Measurements from ENCODE around the gene ASCL2. TPM values are rescaled to one million over a fixed set of nuclear protein-coding genes. Genes with fewer than 3 reads are reported as not detected.

The ASCL2 gene
- total RNA-seq, 2 experiments from 2014 or later, result not detected

DNA sequence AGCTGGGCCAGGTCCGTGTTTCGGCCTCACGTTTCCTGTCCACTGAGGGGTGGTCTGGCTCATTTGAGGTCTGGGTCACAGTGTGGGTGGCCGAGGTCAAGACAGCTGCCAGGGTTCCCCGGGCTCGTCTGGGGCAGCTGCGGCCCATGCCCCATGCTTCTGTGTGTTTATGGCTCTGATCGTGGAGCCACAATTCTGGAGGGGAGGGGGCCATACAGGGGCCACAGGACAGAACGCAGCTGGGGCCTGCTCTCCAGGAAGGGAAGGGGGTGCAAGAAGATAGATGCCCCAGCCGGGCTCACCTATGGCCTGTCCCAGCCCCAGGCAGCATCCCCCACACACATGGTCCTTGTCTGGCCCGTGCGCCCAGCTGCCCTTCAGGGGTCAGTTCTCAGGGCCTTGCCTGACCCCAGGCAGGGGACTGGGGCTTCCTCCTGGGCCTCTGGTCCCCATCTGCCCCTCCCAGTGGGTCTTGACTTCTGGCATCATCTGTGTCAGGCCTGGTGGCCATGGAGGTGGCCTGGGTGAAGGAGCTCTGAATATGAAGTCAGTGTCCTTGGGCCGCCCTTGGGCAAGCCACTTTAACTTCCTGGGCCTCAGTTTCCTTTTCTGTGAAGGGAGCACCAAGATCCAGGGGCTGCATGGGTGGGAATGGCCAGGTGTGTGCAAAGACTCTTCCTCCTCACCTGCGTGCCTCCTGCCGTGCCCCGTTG is 39.8 kb upstream of the ASCL2 start:
- Histone ChIP-seq H3K4me1 (ENCODE audit: insufficient read depth, low read length, poor library complexity, severe bottlenecking) (peaks cover 8% of the 10 kb centered on the region), H3K4me3 (ENCODE audit: low read depth, low read length, poor library complexity, severe bottlenecking) (no peak overlapping the region), H3K9me3 (ENCODE audit: low read length) (no peaks in the 10 kb centered on the region), H4K20me1 (ENCODE audit: insufficient read depth, low read length) (no peaks in the 10 kb centered on the region), H3K9me2 (ENCODE audit: insufficient read depth, low read length) (no peaks in the 10 kb centered on the region), H3K79me2 (ENCODE audit: insufficient read depth, low read depth, low read length) (no peaks in the 10 kb centered on the region), H3K27ac (ENCODE audit: low read depth, low read length, poor library complexity, severe bottlenecking) (no peak overlapping the region), H3K36me3 (ENCODE audit: insufficient read depth, low read length) (no peaks in the 10 kb centered on the region), H3K4me2 (ENCODE audit: low read length) (no peak overlapping the region), H2AFZ (ENCODE audit: low read length) (no peak overlapping the region)
- TF ChIP-seq, protein P1, sequence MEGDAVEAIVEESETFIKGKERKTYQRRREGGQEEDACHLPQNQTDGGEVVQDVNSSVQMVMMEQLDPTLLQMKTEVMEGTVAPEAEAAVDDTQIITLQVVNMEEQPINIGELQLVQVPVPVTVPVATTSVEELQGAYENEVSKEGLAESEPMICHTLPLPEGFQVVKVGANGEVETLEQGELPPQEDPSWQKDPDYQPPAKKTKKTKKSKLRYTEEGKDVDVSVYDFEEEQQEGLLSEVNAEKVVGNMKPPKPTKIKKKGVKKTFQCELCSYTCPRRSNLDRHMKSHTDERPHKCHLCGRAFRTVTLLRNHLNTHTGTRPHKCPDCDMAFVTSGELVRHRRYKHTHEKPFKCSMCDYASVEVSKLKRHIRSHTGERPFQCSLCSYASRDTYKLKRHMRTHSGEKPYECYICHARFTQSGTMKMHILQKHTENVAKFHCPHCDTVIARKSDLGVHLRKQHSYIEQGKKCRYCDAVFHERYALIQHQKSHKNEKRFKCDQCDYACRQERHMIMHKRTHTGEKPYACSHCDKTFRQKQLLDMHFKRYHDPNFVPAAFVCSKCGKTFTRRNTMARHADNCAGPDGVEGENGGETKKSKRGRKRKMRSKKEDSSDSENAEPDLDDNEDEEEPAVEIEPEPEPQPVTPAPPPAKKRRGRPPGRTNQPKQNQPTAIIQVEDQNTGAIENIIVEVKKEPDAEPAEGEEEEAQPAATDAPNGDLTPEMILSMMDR (conservative IDR thresholded peaks at IDR 0.05; ENCODE audit: low read length), result no peak
- TF ChIP-seq EZH2phosphoT487 (IDR thresholded peaks at IDR 0.05; ENCODE audit: borderline replicate concordance, low read depth, low read length), result no peak
- no peak for DNase-seq (ENCODE audit: low spot score)
- intact Hi-C loops (cut with micrococcal nuclease; ENCODE audit: unreplicated experiment), result no loop called here
- BruUV-seq (replicated peaks), result no TSS peak
- ChIA-PET POLR2A (no interaction called here), CTCF (ENCODE audit: unreplicated experiment) (no interaction called here)

DNA sequence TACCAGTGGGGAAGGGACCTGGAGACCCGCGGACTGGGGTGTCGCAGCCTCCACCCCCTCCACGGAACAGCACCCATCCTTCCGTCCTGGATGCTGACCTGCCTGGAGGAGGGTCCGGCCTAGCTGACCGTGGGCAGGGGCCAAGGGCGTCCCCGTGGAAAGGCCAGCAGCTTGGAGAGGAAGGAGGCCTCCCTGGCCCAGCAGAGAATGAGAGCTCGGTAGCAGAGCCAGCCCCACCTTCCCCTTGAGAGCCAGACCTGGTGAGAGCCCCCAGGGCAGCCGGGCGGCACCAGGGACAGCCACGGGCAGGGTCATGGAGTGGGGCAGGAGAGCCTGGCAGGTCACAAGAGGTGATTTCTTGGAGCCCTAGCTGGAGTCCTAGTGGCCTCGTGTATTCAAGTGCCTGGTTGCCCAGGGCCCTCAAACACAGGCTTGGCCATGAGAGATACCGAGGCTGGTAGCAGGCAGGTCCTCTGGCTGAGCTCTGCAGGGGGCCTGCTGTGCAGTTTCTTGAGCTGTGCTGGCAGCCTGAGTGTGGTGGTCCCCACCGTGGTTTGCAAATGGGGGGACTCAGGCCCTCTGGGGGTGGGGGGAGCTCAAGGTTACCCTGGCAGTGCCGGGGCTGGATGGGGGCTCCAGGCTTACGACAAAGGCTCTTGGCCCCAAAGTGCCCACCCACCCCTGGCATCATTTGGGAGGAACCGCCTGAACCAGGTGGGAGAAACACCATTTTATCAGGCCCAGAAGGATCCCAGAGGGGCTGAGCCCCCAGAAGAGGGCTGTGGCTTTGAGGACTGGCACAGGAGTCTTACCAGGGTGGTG is 39.1 kb upstream of the ASCL2 start:
- intact Hi-C loops (cut with micrococcal nuclease; ENCODE audit: unreplicated experiment), result loop anchor here (5.0 kb wide), 1 partner anchor 223 kb away; no protein-coding TSS in a partner anchor
- H2AFZ ChIP-seq (ENCODE audit: low read length), result no peak overlapping the region
- no TSS peak for BruUV-seq (replicated peaks)
- H3K4me3 ChIP-seq (ENCODE audit: low read depth, low read length, poor library complexity, severe bottlenecking), result no peak overlapping the region
- no peak for DNase-seq (ENCODE audit: low spot score)
- no peaks in the 10 kb centered on the region for H3K9me2 ChIP-seq (ENCODE audit: insufficient read depth, low read length)
- no peak for TF ChIP-seq EZH2phosphoT487 (IDR thresholded peaks at IDR 0.05; ENCODE audit: borderline replicate concordance, low read depth, low read length)
- TF ChIP-seq, protein P1 (conservative IDR thresholded peaks at IDR 0.05; ENCODE audit: low read length), result no peak
- no peak overlapping the region for H3K27ac ChIP-seq (ENCODE audit: low read depth, low read length, poor library complexity, severe bottlenecking)
- H3K4me2 ChIP-seq (ENCODE audit: low read length), result no peak overlapping the region
- H3K9me3 ChIP-seq (ENCODE audit: low read length), result no peaks in the 10 kb centered on the region
- ChIA-PET POLR2A (no interaction called here), CTCF (ENCODE audit: unreplicated experiment) (no interaction called here)
- peaks cover 8% of the 10 kb centered on the region for H3K4me1 ChIP-seq (ENCODE audit: insufficient read depth, low read length, poor library complexity, severe bottlenecking)
- H3K79me2 ChIP-seq (ENCODE audit: insufficient read depth, low read depth, low read length), result no peaks in the 10 kb centered on the region
- no peaks in the 10 kb centered on the region for H3K36me3 ChIP-seq (ENCODE audit: insufficient read depth, low read length)
- no peaks in the 10 kb centered on the region for H4K20me1 ChIP-seq (ENCODE audit: insufficient read depth, low read length)

DNA sequence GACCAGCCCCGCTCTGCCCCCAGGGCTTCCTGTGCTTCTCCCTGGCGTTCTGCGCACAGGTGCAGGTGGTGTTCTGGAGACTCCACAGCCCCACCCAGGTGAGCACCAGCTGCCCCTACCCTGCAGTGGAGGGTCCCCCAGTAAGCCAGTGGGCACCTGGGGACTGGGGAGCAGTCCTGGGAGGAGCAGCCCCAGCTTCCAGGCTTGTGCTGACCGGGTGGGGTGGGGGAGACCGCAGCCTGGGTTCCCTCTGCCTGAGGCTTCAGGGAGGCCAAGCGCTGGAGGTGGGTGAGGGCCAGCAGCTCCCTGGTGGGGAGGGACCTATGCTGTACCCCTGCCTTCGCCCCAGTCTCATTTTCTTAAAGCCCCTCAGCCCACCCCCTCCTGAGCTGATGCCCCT is 38.3 kb upstream of the ASCL2 start:
- Histone ChIP-seq H4K20me1 (ENCODE audit: insufficient read depth, low read length) (no peaks in the 10 kb centered on the region), H3K36me3 (ENCODE audit: insufficient read depth, low read length) (no peaks in the 10 kb centered on the region), H3K4me1 (ENCODE audit: insufficient read depth, low read length, poor library complexity, severe bottlenecking) (peaks cover 8% of the 10 kb centered on the region), H3K79me2 (ENCODE audit: insufficient read depth, low read depth, low read length) (no peaks in the 10 kb centered on the region), H3K9me3 (ENCODE audit: low read length) (no peaks in the 10 kb centered on the region), H3K4me3 (ENCODE audit: low read depth, low read length, poor library complexity, severe bottlenecking) (no peak overlapping the region), H2AFZ (ENCODE audit: low read length) (no peak overlapping the region), H3K9me2 (ENCODE audit: insufficient read depth, low read length) (no peaks in the 10 kb centered on the region), H3K27ac (ENCODE audit: low read depth, low read length, poor library complexity, severe bottlenecking) (no peak overlapping the region), H3K4me2 (ENCODE audit: low read length) (no peak overlapping the region)
- ChIA-PET POLR2A (no interaction called here), CTCF (ENCODE audit: unreplicated experiment) (no interaction called here)
- no TSS peak for BruUV-seq (replicated peaks)
- no peak for DNase-seq (ENCODE audit: low spot score)
- no peak for TF ChIP-seq EZH2phosphoT487 (IDR thresholded peaks at IDR 0.05; ENCODE audit: borderline replicate concordance, low read depth, low read length)
- TF ChIP-seq, protein P1 (conservative IDR thresholded peaks at IDR 0.05; ENCODE audit: low read length), result no peak
- intact Hi-C loops (cut with micrococcal nuclease; ENCODE audit: unreplicated experiment), result loop anchor here (5.0 kb wide), 1 partner anchor 224 kb away; no protein-coding TSS in a partner anchor
